ENCODE data around the gene SQOR. TPM values are rescaled to one million over a fixed set of nuclear protein-coding genes. Genes with fewer than 3 reads are reported as not detected.

Gene SQOR
- total RNA-seq, 1 experiment from 2014 or later = 17.6 TPM

GRCh38 chr15:45666119-45666875 is 31.5 kb downstream of the SQOR start:
- H3K4me1 ChIP-seq (ENCODE audit: control insufficient read depth in 1 of 2, insufficient read depth in 2 of 2, low read length in 2 of 2) = no peaks in the 10 kb centered on the region
- intact Hi-C loops (cut with micrococcal nuclease) = no loop called here
- ChIA-PET POLR2A (no interaction called here), RAD21 (ENCODE audit: low non-redundant PET in 1 of 2, low total read pairs in 2 of 2, uncharacterized antibody in 2 of 2, unreplicated experiment in 2 of 2) (no interaction called here), CTCF (no interaction called here)
- H3K27ac ChIP-seq (ENCODE audit: low read depth, low read length) = no peak overlapping the region
- peak; percentile 70 for ATAC-seq
- H4K20me1 ChIP-seq (ENCODE audit: insufficient read depth) = no peaks in the 10 kb centered on the region
- H3K9me3 ChIP-seq (ENCODE audit: control insufficient read depth in 1 of 2, insufficient read depth in 1 of 2, low read depth in 1 of 2, low read length in 2 of 2) = no peaks in the 10 kb centered on the region
- no TSS peak for BruUV-seq (replicated peaks)
- no peak overlapping the region for H2AFZ ChIP-seq (ENCODE audit: low read depth, low read length, poor library complexity, severe bottlenecking)
- H3K79me2 ChIP-seq (ENCODE audit: insufficient read depth, low read length) = no peaks in the 10 kb centered on the region
- no peaks in the 10 kb centered on the region for H3K27me3 ChIP-seq (ENCODE audit: insufficient read depth, low read length)
- no peak for DNase-seq (ENCODE audit: low read depth, low spot score)
- TF ChIP-seq EZH2phosphoT487 (IDR thresholded peaks at IDR 0.05; ENCODE audit: borderline replicate concordance) (no peak), SIN3A (IDR thresholded peaks at IDR 0.05; ENCODE audit: low read depth) (no peak), CBX3 (IDR thresholded peaks at IDR 0.05; ENCODE audit: low read depth) (no peak), CTCF (IDR thresholded peaks at IDR 0.05 in 2 of 3, conservative IDR thresholded peaks at IDR 0.05 in 1 of 3; ENCODE audit: borderline replicate concordance in 1 of 3, insufficient read depth in 1 of 3, low read depth in 2 of 3, low read length in 2 of 3) (peak in 2 of 3 experiments; percentile 19 to 27; a peak in 2 of 6 replicates), SRF (IDR thresholded peaks at IDR 0.05; ENCODE audit: low read depth) (no peak), EGR1 (IDR thresholded peaks at IDR 0.05; ENCODE audit: low read depth) (no peak), FOSL1 (IDR thresholded peaks at IDR 0.05; ENCODE audit: low read depth) (no peak), ZNF274 (IDR thresholded peaks at IDR 0.05; ENCODE audit: low read depth, low read length) (no peak), YY1 (IDR thresholded peaks at IDR 0.05; ENCODE audit: extremely low read depth, insufficient replicate concordance, low read depth, low read length) (no peak)
- H3K9me2 ChIP-seq (ENCODE audit: insufficient read depth) = no peaks in the 10 kb centered on the region
- H3K4me2 ChIP-seq (ENCODE audit: low read length) = no peak overlapping the region
- H3K4me3 ChIP-seq (replicated peaks in 1 of 2; ENCODE audit: low read depth in 1 of 2, low read length in 2 of 2) = no peak overlapping the region
- H3K9ac ChIP-seq (ENCODE audit: low read length) = no peak overlapping the region
- H3K36me3 ChIP-seq (ENCODE audit: control insufficient read depth in 1 of 2, insufficient read depth in 2 of 2, low read length in 2 of 2) = no peaks in the 10 kb centered on the region
